ENCODE results near the gene TMED10. TPM values are rescaled to one million over a fixed set of nuclear protein-coding genes. Genes with fewer than 3 reads are reported as not detected.
"Not testable (repeated sequence)": the region's sequence is repeated elsewhere in the genome, so short reads cannot be mapped to it uniquely, and the experiment has no call there.

Gene TMED10
- total and polyA plus RNA-seq, 2 donors from 2014 or later, result 222 to 401 TPM

- peak overlapping the region in 1 of 2 donors; percentile 60 for H3K27ac ChIP-seq (ENCODE audit: low read depth in 2 of 2, low read length in 2 of 2)
- DNase-seq (no peak), FAIRE-seq (no peak)
- H3K4me1 ChIP-seq (ENCODE audit: control insufficient read depth in 2 of 3, insufficient read depth in 2 of 3, low read depth in 1 of 3, low read length in 3 of 3), result peaks cover 0 to 3% (median 0%) of the 10 kb centered on the region in 3 donors
- H3K36me3 ChIP-seq (ENCODE audit: control insufficient read depth in 2 of 3, insufficient read depth in 3 of 3, low read length in 3 of 3), result no peaks in the 10 kb centered on the region
- no peak for TF ChIP-seq CTCF (IDR thresholded peaks at IDR 0.05; ENCODE audit: borderline replicate concordance, extremely low read depth, insufficient read depth)
- intact Hi-C loops (cut with DNase I), result no loop called here
- H3K4me3 ChIP-seq (ENCODE audit: low read length in 3 of 3), result no peak overlapping the region
- no peaks in the 10 kb centered on the region for H3K27me3 ChIP-seq (ENCODE audit: control insufficient read depth, insufficient read depth, low read length)
- no peak overlapping the region for H3K9ac ChIP-seq (ENCODE audit: low read length in 3 of 3)
- H3K9me3 ChIP-seq (ENCODE audit: control insufficient read depth in 2 of 3, insufficient read depth in 1 of 3, low read length in 3 of 3), result no peaks in the 10 kb centered on the region
Measured at GRCh38 chr14:75183225-75183624, 6.8 kb upstream of the TMED10 start.

GRCh38 chr14:75182821-75183220 lies 6.4 kb upstream of the TMED10 start:
- no peak overlapping the region for H3K9ac ChIP-seq (ENCODE audit: low read length in 3 of 3)
- intact Hi-C loops (cut with DNase I), result no loop called here
- TF ChIP-seq CTCF (IDR thresholded peaks at IDR 0.05; ENCODE audit: borderline replicate concordance, extremely low read depth, insufficient read depth), result no peak
- H3K27me3 ChIP-seq (ENCODE audit: control insufficient read depth, insufficient read depth, low read length), result no peaks in the 10 kb centered on the region
- H3K36me3 ChIP-seq (ENCODE audit: control insufficient read depth in 2 of 3, insufficient read depth in 3 of 3, low read length in 3 of 3), result no peaks in the 10 kb centered on the region
- H3K27ac ChIP-seq (ENCODE audit: low read depth in 2 of 2, low read length in 2 of 2), result peak overlapping the region; percentile 1 to 49
- H3K9me3 ChIP-seq (ENCODE audit: control insufficient read depth in 2 of 3, insufficient read depth in 1 of 3, low read length in 3 of 3), result no peaks in the 10 kb centered on the region
- DNase-seq (peak in 1 of 5 donors; percentile 41), FAIRE-seq (no peak)
- no peak overlapping the region for H3K4me3 ChIP-seq (ENCODE audit: low read length in 3 of 3)
- H3K4me1 ChIP-seq (ENCODE audit: control insufficient read depth in 2 of 3, insufficient read depth in 2 of 3, low read depth in 1 of 3, low read length in 3 of 3), result peaks cover 0 to 3% (median 0%) of the 10 kb centered on the region in 3 donors

- H3K9me3 ChIP-seq (ENCODE audit: control insufficient read depth in 2 of 3, insufficient read depth in 1 of 3, low read length in 3 of 3); H3K27ac ChIP-seq (ENCODE audit: low read depth in 2 of 2, low read length in 2 of 2); H3K4me3 ChIP-seq (ENCODE audit: low read length in 3 of 3); H3K9ac ChIP-seq (ENCODE audit: low read length in 3 of 3); intact Hi-C loops (cut with DNase I); DNase-seq; FAIRE-seq; H3K4me1 ChIP-seq (ENCODE audit: control insufficient read depth in 2 of 3, insufficient read depth in 2 of 3, low read depth in 1 of 3, low read length in 3 of 3); H3K36me3 ChIP-seq (ENCODE audit: control insufficient read depth in 2 of 3, insufficient read depth in 3 of 3, low read length in 3 of 3); H3K27me3 ChIP-seq (ENCODE audit: control insufficient read depth, insufficient read depth, low read length): not testable (repeated sequence)
Measured at GRCh38 chr14:75182163-75182562, 5.8 kb upstream of the TMED10 start.

- Histone ChIP-seq H3K4me3 (ENCODE audit: low read length in 3 of 3) (no peak overlapping the region), H3K27me3 (ENCODE audit: control insufficient read depth, insufficient read depth, low read length) (no peaks in the 10 kb centered on the region), H3K9ac (ENCODE audit: low read length in 3 of 3) (no peak overlapping the region), H3K9me3 (ENCODE audit: control insufficient read depth in 2 of 3, insufficient read depth in 1 of 3, low read length in 3 of 3) (no peaks in the 10 kb centered on the region), H3K4me1 (ENCODE audit: control insufficient read depth in 2 of 3, insufficient read depth in 2 of 3, low read depth in 1 of 3, low read length in 3 of 3) (peaks cover 0 to 3% (median 0%) of the 10 kb centered on the region in 3 donors), H3K27ac (ENCODE audit: low read depth in 2 of 2, low read length in 2 of 2) (no peak overlapping the region), H3K36me3 (ENCODE audit: control insufficient read depth in 2 of 3, insufficient read depth in 3 of 3, low read length in 3 of 3) (no peaks in the 10 kb centered on the region)
- no peak for TF ChIP-seq CTCF (IDR thresholded peaks at IDR 0.05; ENCODE audit: borderline replicate concordance, extremely low read depth, insufficient read depth)
- intact Hi-C loops (cut with DNase I), result no loop called here
- no peak for DNase-seq
- no peak for FAIRE-seq
Measured at GRCh38 chr14:75181293-75182062, 5.1 kb upstream of the TMED10 start.

All from kidney (tissue), 14 donors.